Measurements from ENCODE around the gene PNPLA5. TPM values are rescaled to one million over a fixed set of nuclear protein-coding genes. Genes with fewer than 3 reads are reported as not detected.

The PNPLA5 gene
- total RNA-seq, 1 experiment from 2014 or later: not detected

DNA sequence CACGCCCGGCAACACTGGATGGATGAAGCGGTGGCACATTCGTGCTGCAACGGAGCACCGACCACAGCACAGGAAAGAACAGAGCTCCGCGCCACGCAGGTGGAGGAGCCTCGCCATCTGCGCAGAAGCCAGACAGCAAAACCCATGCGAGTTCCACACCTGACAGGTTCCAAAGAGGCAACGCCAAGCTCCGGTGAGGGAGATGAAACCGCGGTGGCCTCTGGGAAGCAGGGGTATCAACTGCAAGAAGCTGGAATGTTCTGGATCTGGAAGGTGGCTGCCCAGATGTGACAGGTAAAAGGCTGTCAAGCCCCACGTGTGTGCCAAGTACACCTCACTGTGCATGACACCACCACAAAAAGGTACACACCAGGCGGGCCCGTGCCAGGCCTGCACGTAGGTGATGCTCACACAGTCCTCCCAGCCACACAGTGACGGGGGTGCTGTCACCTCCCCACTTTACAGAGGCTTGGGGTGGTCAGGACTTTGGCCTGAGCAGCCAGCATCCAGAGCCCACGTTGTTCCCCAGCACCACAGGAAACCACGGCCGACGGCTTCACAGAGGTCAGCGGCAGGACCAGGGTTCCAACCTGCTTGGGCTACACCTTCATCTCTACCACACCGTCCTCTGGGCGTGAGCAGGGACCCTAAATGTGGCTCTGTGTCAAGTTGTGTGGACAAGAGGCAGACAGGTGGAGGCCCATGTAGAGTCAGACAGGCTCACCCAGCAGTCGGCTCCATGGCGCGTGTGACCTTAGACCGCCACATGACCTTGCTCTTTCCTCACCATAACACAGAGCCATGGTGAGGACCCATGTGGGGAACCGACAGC, 60.0 kb downstream of the PNPLA5 start:
- ATAC-seq (no peak), DNase-seq (no peak)
- Histone ChIP-seq H3F3A (ENCODE audit: low read length, unreplicated experiment) (no peaks in the 10 kb centered on the region), H3K27me3 (ENCODE audit: low read length) (no peaks in the 10 kb centered on the region), H3K27ac (ENCODE audit: low read length) (no peak overlapping the region), H3K9me3 (ENCODE audit: low read length) (no peaks in the 10 kb centered on the region), H3K79me2 (ENCODE audit: low read length) (no peaks in the 10 kb centered on the region), H2AFZ (ENCODE audit: low read length) (no peak overlapping the region), H3K4me2 (ENCODE audit: low read length) (no peak overlapping the region), H3K36me3 (ENCODE audit: low read depth, low read length) (no peaks in the 10 kb centered on the region), H3K9ac (ENCODE audit: low read length) (no peak overlapping the region), H3K4me3 (ENCODE audit: low read length) (no peak overlapping the region), H3K4me1 (ENCODE audit: insufficient read depth, low read length) (peaks cover 5% of the 10 kb centered on the region), H4K20me1 (ENCODE audit: low read length) (no peaks in the 10 kb centered on the region), H3K9me2 (replicated peaks; ENCODE audit: low read length) (no peaks in the 10 kb centered on the region)
- no TSS peak for BruUV-seq (replicated peaks)
- ChIA-PET POLR2A (ENCODE audit: unreplicated experiment) (no interaction called here), CTCF (no interaction called here)
- intact Hi-C loops (cut with micrococcal nuclease): no loop called here
- TF ChIP-seq EZH2 (IDR thresholded peaks at IDR 0.05; ENCODE audit: low read length, unreplicated experiment) (no peak), EZH2phosphoT487 (IDR thresholded peaks at IDR 0.05; ENCODE audit: borderline replicate concordance, low read length) (no peak)
- TF ChIP-seq, protein P1, sequence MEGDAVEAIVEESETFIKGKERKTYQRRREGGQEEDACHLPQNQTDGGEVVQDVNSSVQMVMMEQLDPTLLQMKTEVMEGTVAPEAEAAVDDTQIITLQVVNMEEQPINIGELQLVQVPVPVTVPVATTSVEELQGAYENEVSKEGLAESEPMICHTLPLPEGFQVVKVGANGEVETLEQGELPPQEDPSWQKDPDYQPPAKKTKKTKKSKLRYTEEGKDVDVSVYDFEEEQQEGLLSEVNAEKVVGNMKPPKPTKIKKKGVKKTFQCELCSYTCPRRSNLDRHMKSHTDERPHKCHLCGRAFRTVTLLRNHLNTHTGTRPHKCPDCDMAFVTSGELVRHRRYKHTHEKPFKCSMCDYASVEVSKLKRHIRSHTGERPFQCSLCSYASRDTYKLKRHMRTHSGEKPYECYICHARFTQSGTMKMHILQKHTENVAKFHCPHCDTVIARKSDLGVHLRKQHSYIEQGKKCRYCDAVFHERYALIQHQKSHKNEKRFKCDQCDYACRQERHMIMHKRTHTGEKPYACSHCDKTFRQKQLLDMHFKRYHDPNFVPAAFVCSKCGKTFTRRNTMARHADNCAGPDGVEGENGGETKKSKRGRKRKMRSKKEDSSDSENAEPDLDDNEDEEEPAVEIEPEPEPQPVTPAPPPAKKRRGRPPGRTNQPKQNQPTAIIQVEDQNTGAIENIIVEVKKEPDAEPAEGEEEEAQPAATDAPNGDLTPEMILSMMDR (conservative IDR thresholded peaks at IDR 0.05; ENCODE audit: low read depth, low read length): no peak

DNA sequence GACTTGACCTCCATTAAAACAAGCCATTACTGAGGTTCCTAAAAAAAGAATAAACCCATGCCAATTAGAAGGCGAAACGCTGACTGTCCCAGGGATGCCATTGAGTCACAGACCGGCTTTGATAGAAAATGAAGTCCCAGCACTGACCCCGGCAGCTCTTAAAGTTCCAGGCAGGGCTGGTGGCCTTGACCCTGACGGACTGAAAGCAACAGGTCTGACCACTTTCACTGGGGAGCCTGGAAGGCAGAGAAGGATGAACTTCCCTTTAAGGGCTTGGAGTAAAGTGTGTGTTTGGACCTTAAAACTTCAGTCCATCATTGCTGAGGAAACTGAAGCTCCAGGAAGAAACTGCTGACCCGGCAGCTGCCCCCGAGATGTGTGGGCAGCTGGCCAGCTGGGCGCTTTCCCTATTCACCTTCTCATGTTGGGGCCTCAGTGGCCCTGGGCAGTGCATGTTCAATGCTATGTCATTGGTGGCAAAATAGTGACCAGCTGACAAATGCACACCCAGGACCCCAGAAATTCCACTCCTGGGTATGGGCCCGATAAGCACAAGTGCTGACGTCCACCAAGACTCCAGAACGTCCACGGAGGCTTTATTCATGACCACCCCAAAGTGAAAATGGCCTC, 60.8 kb downstream of the PNPLA5 start:
- ATAC-seq (no peak), DNase-seq (no peak)
- Histone ChIP-seq H3K4me3 (ENCODE audit: low read length) (no peak overlapping the region), H3K4me2 (ENCODE audit: low read length) (no peak overlapping the region), H3K4me1 (ENCODE audit: insufficient read depth, low read length) (peaks cover 12% of the 10 kb centered on the region), H4K20me1 (ENCODE audit: low read length) (no peaks in the 10 kb centered on the region), H3K9me3 (ENCODE audit: low read length) (no peaks in the 10 kb centered on the region), H3K9me2 (replicated peaks; ENCODE audit: low read length) (no peaks in the 10 kb centered on the region), H3K79me2 (ENCODE audit: low read length) (no peaks in the 10 kb centered on the region), H3F3A (ENCODE audit: low read length, unreplicated experiment) (no peaks in the 10 kb centered on the region), H3K27me3 (ENCODE audit: low read length) (no peaks in the 10 kb centered on the region), H3K27ac (ENCODE audit: low read length) (no peak overlapping the region), H2AFZ (ENCODE audit: low read length) (no peak overlapping the region), H3K36me3 (ENCODE audit: low read depth, low read length) (no peaks in the 10 kb centered on the region), H3K9ac (ENCODE audit: low read length) (no peak overlapping the region)
- CTCF ChIA-PET: no interaction called here
- intact Hi-C loops (cut with micrococcal nuclease): no loop called here
- TF ChIP-seq EZH2 (IDR thresholded peaks at IDR 0.05; ENCODE audit: low read length, unreplicated experiment) (no peak), EZH2phosphoT487 (IDR thresholded peaks at IDR 0.05; ENCODE audit: borderline replicate concordance, low read length) (no peak)
- TF ChIP-seq, protein P1 (conservative IDR thresholded peaks at IDR 0.05; ENCODE audit: low read depth, low read length): no peak
- POLR2A ChIA-PET (ENCODE audit: unreplicated experiment): no interaction called here
- BruUV-seq (replicated peaks): no TSS peak
